Stimulated activated CD4-positive, alpha-beta T cell treated with anti-CD3 and anti-CD28 coated beads, Interleukin-1b, Interleukin-23, amount 100 ng/mL, for 48 hours (primary cell): ENCODE results near the gene AUNIP.

ENCODE experiments used
- DNase-seq: peaks from one replicate; pipeline ENCODE4 v3.0.0-alpha.2; 2020

The AUNIP gene

GRCh38 chr1:25807480-25808390 lies 51.5 kb downstream of the AUNIP start:
- DNase-seq: no peak

GRCh38 chr1:25806418-25806817 lies 52.8 kb downstream of the AUNIP start:
- no peak for DNase-seq

- no peak for DNase-seq
Measured at GRCh38 chr1:25805863-25806225, 53.4 kb downstream of the AUNIP start.

GRCh38 chr1:25804964-25805862 lies 54.0 kb downstream of the AUNIP start:
- DNase-seq: no peak

- DNase-seq: peak; percentile 65
Measured at GRCh38 chr1:25804244-25804963, 54.9 kb downstream of the AUNIP start.

- DNase-seq: no peak
Measured at GRCh38 chr1:25803368-25803767, 55.9 kb downstream of the AUNIP start.

GRCh38 chr1:25802915-25803314 lies 56.3 kb downstream of the AUNIP start:
- DNase-seq: no peak

- DNase-seq: no peak
Measured at GRCh38 chr1:25800703-25801377, 58.4 kb downstream of the AUNIP start.

GRCh38 chr1:25799935-25800702 lies 59.1 kb downstream of the AUNIP start, which contains the start of gene SELENON:
SELENON (plus strand) TSS chr1:25800193; CDS start chr1:25800231, 38 bp downstream.
- DNase-seq: no peak

GRCh38 chr1:25799352-25799934 lies 59.8 kb downstream of the AUNIP start:
- DNase-seq: no peak

- DNase-seq: no peak
Measured at GRCh38 chr1:25798666-25799351, 60.4 kb downstream of the AUNIP start.

- peak; percentile 51 for DNase-seq
Measured at GRCh38 chr1:25797939-25798338, 61.3 kb downstream of the AUNIP start.

GRCh38 chr1:25796811-25797458 lies 62.3 kb downstream of the AUNIP start:
- peak; percentile 82 for DNase-seq

GRCh38 chr1:25795946-25796810 lies 63.1 kb downstream of the AUNIP start:
- peak; percentile 69 for DNase-seq

- DNase-seq: no peak
Measured at GRCh38 chr1:25795211-25795610, 64.0 kb downstream of the AUNIP start.

GRCh38 chr1:25794325-25794724 lies 64.9 kb downstream of the AUNIP start:
- no peak for DNase-seq

GRCh38 chr1:25793585-25794170 lies 65.6 kb downstream of the AUNIP start:
- no peak for DNase-seq

GRCh38 chr1:25792115-25792514 lies 67.1 kb downstream of the AUNIP start:
- DNase-seq: no peak

- DNase-seq: no peak
Measured at GRCh38 chr1:25790472-25790871, 68.8 kb downstream of the AUNIP start.
